LoVo (cell line): ENCODE measurements around the gene MST1.
"Not testable (repeated sequence)": the region's sequence is repeated elsewhere in the genome, so short reads cannot be mapped to it uniquely, and the experiment has no call there.

Experiments used
- DNase-seq: peaks from one replicate; pipeline ENCODE4 v3.0.0-alpha.2; 2016; ENCODE audit warnings: low spot score

MST1 gene

GRCh38 chr3:49700453-49701128, 11.3 kb upstream of the MST1 start:
- no peak for DNase-seq

- no peak for DNase-seq
These were observed 10.7 kb upstream of the MST1 start for GRCh38 chr3:49700014-49700413.

GRCh38 chr3:49699281-49699979, 10.2 kb upstream of the MST1 start:
- no peak for DNase-seq

- DNase-seq = not testable (repeated sequence)
These were observed 6.2 kb upstream of the MST1 start for GRCh38 chr3:49695350-49696015.

GRCh38 chr3:49694409-49695070, 5.3 kb upstream of the MST1 start:
- DNase-seq = not testable (repeated sequence)

- not testable (repeated sequence) for DNase-seq
These were observed 2.2 kb upstream of the MST1 start for GRCh38 chr3:49691481-49691880.

- not testable (repeated sequence) for DNase-seq
These were observed 1.6 kb upstream of the MST1 start for GRCh38 chr3:49690856-49691255.

GRCh38 chr3:49689908-49690624, 792 bp upstream of the MST1 start:
- DNase-seq = not testable (repeated sequence)

GRCh38 chr3:49688338-49689045, 782 bp downstream of the MST1 start:
- DNase-seq = not testable (repeated sequence)

- not testable (repeated sequence) for DNase-seq
These were observed 1.9 kb downstream of the MST1 start for GRCh38 chr3:49687424-49687795.

GRCh38 chr3:49686769-49687423, 2.4 kb downstream of the MST1 start:
- peak; percentile 17 for DNase-seq

GRCh38 chr3:49686346-49686745, 2.9 kb downstream of the MST1 start:
- not testable (repeated sequence) for DNase-seq

- DNase-seq = not testable (repeated sequence)
These were observed 3.4 kb downstream of the MST1 start for GRCh38 chr3:49685846-49686245.

- not testable (repeated sequence) for DNase-seq
These were observed 4.2 kb downstream of the MST1 start for GRCh38 chr3:49685103-49685502.

GRCh38 chr3:49684453-49684852, 4.8 kb downstream of the MST1 start:
- not testable (repeated sequence) for DNase-seq

- no peak for DNase-seq
These were observed 6.1 kb downstream of the MST1 start for GRCh38 chr3:49683162-49683561.

- no peak for DNase-seq
These were observed 7.7 kb downstream of the MST1 start for GRCh38 chr3:49681543-49681942.

GRCh38 chr3:49681232-49681522, 8.1 kb downstream of the MST1 start:
- DNase-seq = no peak

GRCh38 chr3:49680493-49681231, 8.6 kb downstream of the MST1 start:
- no peak for DNase-seq

- no peak for DNase-seq
These were observed 13.4 kb downstream of the MST1 start for GRCh38 chr3:49675912-49676311.
